PFSK-1 (cell line): Measurements from ENCODE around the gene TTC39C.

Source experiments
- POLR2AphosphoS5 ChIP-seq: IDR thresholded peaks from 2 replicates; pipeline ENCODE4 v1.6.1; 2012; ENCODE audit warnings: low read depth, mild to moderate bottlenecking, control low read depth, low read length, moderate library complexity
- REST ChIP-seq, 2 experiments: IDR thresholded peaks; 2 replicates each; pipeline versions ENCODE4 v1.6.1 to v1.8.0; 2011 to 2012; ENCODE audit warnings: low read depth in 2 of 2, low read length in 2 of 2, control low read depth in 1 of 2, inconsistent platforms in 1 of 2, mild to moderate bottlenecking in 1 of 2, moderate library complexity in 1 of 2; ENCODE audit not compliant: insufficient read depth in 1 of 2
- TAF1 ChIP-seq: IDR thresholded peaks from 2 replicates; pipeline ENCODE4 v1.6.1; 2012; ENCODE audit warnings: low read length, control low read depth, borderline replicate concordance; ENCODE audit not compliant: insufficient read depth

- TF ChIP-seq REST (IDR thresholded peaks at IDR 0.05; ENCODE audit: insufficient read depth in 1 of 2, low read depth in 2 of 2, low read length in 2 of 2) (no peak), POLR2AphosphoS5 (no peak), TAF1 (no peak)
Observed at GRCh38 chr18:23990474-23991410, 23.8 kb upstream of the TTC39C start.
